Spleen (tissue), 7 donors: Measurements from ENCODE around the gene ZBTB42.

ENCODE experiments used
- CTCF ChIP-seq, 11 experiments: fragments of 200-600 bp in 7 of 11; fragments of 450-650 bp in 4 of 11; sonication (generic) in 4 of 11; IDR thresholded peaks in 8 of 11; conservative IDR thresholded peaks in 3 of 11; 1 replicate in 7 of 11; 2 replicates in 4 of 11; pipeline versions ENCODE4 v1.4.0 to v1.8.0; 2016 to 2021; ENCODE audit warnings: antibody characterized with exemption in 11 of 11, inconsistent platforms in 4 of 11, mild to moderate bottlenecking in 1 of 11
- POLR2AphosphoS5 ChIP-seq, 3 donors: sonication (generic); formaldehyde crosslinking; IDR thresholded peaks; one replicate each; pipeline ENCODE4 v1.5.1; 2017; ENCODE audit warnings: antibody characterized with exemption in 3 of 3
- donor health status: DM: no; HTN: no; CAD: no; lungs with moderate emphysema.
- donor health status: DM: no; HTN: no; CAD: no.
- donor health status: DM: no; HTN: no; CAD: no.

- TF ChIP-seq CTCF (IDR thresholded peaks at IDR 0.05 in 8 of 11, conservative IDR thresholded peaks at IDR 0.05 in 3 of 11) (no peak), POLR2AphosphoS5 (IDR thresholded peaks at IDR 0.05) (peak in 2 of 3 donors; percentile 5 to 37)
Measured at GRCh38 chr14:104769324-104770071, 31.4 kb upstream of the ZBTB42 start.
